ENCODE data around the gene CCDC15.

Gene CCDC15

DNA sequence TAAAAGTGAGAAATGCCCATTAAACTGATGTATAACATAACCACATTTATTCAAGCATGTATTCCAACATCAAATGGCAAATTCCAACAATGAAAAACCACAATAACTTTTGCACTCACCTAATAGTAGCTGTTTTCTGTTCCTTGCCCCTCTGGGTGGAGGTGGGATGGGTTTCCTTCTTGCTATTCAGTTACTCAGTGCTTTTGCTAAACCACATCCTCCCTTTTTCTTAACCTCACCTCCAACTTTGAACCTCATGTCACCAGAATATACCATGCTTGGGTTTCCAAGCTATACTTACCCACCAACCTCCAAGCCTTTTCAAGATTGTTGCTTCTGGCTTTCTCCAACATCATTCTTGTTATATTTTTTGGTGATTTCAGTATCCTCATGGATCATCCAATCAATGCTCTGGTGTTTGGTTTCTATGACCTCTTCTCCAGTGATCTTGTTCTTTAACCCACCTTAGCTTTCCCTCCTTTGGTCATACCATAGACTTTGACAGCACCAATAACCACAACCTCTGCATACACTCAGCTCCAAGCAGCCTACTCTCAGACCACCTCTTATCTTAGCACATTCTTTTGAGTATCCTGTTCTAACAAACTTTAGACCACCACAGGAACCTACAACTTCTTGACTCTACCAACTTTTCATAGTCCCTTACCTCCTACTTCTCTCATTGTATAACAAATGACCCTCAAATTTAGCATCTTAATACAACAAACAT lies 3.2 kb upstream of the CCDC15 start:
- H3K79me1 ChIP-seq (ENCODE audit: low read length): no peaks in the 10 kb centered on the region
- H2BK12ac ChIP-seq (ENCODE audit: low read length): no peak overlapping the region
- no peak overlapping the region for H4K8ac ChIP-seq (ENCODE audit: low read depth, low read length)
- H3K4me3 ChIP-seq (ENCODE audit: low read depth, low read length): no peak overlapping the region
- no peak overlapping the region for H3K4me2 ChIP-seq (ENCODE audit: low read length)
- H4K91ac ChIP-seq (ENCODE audit: low read depth, low read length): no peak overlapping the region
- no peak overlapping the region for H3K18ac ChIP-seq (ENCODE audit: low read length)
- H3K4me1 ChIP-seq (ENCODE audit: control insufficient read depth in 1 of 2, insufficient read depth in 2 of 2, low read length in 2 of 2): peaks cover 4 to 6% of the 10 kb centered on the region in 2 experiments
- H3K14ac ChIP-seq (ENCODE audit: low read length): no peak overlapping the region
- no peak overlapping the region for H3K23ac ChIP-seq (ENCODE audit: low read length)
- H2BK5ac ChIP-seq (ENCODE audit: low read depth, low read length, poor library complexity): no peak overlapping the region
- no peak overlapping the region for H2BK120ac ChIP-seq (ENCODE audit: insufficient read depth, low read length, poor library complexity)
- H4K12ac ChIP-seq (ENCODE audit: low read depth, low read length): no peak overlapping the region
- DNase-seq: no peak
- H3K9ac ChIP-seq (ENCODE audit: low read length): no peak overlapping the region
- no peak overlapping the region for H2AFZ ChIP-seq (ENCODE audit: insufficient read depth, low read length, poor library complexity)
- no peak overlapping the region for H3K27ac ChIP-seq (ENCODE audit: low read depth, low read length)
- H3K27me3 ChIP-seq (ENCODE audit: insufficient read depth, low read length): no peaks in the 10 kb centered on the region
- H3K79me2 ChIP-seq (ENCODE audit: control insufficient read depth, insufficient read depth, low read length, poor library complexity): no peaks in the 10 kb centered on the region
- no peak overlapping the region for H2AK5ac ChIP-seq (ENCODE audit: low read length)
- no peaks in the 10 kb centered on the region for H3K36me3 ChIP-seq (ENCODE audit: control insufficient read depth in 1 of 2, insufficient read depth in 2 of 2, low read length in 2 of 2)
- H3K9me3 ChIP-seq (ENCODE audit: insufficient read depth, low read depth, low read length): peaks cover 1% of the 10 kb centered on the region
- H3K4ac ChIP-seq (ENCODE audit: low read depth, low read length): no peak overlapping the region

DNA sequence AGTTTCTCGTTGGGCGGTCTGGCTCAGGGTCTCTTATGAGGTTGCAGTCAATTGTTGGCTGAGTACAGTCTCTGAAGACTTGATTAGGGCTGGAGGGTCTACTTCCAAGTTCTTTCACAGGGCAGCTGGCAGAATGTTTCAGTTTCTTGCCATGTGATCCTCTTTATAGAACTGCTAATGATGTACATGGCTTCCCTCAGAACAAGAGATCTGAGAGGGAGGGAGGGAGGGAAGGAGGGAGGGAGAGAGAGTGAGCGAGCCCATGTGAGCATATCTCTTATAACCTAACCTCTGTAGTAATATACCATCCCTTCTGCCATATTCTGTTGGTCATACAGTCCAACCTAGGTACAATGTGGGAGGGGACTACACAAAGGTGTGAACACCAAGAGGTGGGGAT lies 2.7 kb upstream of the CCDC15 start:
- Histone ChIP-seq H4K8ac (ENCODE audit: low read depth, low read length) (no peak overlapping the region), H2BK12ac (ENCODE audit: low read length) (no peak overlapping the region), H2BK120ac (ENCODE audit: insufficient read depth, low read length, poor library complexity) (no peak overlapping the region), H3K79me1 (ENCODE audit: low read length) (no peaks in the 10 kb centered on the region), H4K91ac (ENCODE audit: low read depth, low read length) (no peak overlapping the region), H3K18ac (ENCODE audit: low read length) (no peak overlapping the region), H3K27ac (ENCODE audit: low read depth, low read length) (no peak overlapping the region), H3K79me2 (ENCODE audit: control insufficient read depth, insufficient read depth, low read length, poor library complexity) (no peaks in the 10 kb centered on the region), H3K9ac (ENCODE audit: low read length) (no peak overlapping the region), H3K9me3 (ENCODE audit: insufficient read depth, low read depth, low read length) (peaks cover 1% of the 10 kb centered on the region), H2AFZ (ENCODE audit: insufficient read depth, low read length, poor library complexity) (no peak overlapping the region), H3K4me2 (ENCODE audit: low read length) (no peak overlapping the region), H3K4me3 (ENCODE audit: low read depth, low read length) (no peak overlapping the region), H2BK5ac (ENCODE audit: low read depth, low read length, poor library complexity) (no peak overlapping the region), H3K23ac (ENCODE audit: low read length) (no peak overlapping the region), H4K12ac (ENCODE audit: low read depth, low read length) (no peak overlapping the region), H3K36me3 (ENCODE audit: control insufficient read depth in 1 of 2, insufficient read depth in 2 of 2, low read length in 2 of 2) (no peaks in the 10 kb centered on the region), H2AK5ac (ENCODE audit: low read length) (no peak overlapping the region), H3K27me3 (ENCODE audit: insufficient read depth, low read length) (no peaks in the 10 kb centered on the region), H3K4me1 (ENCODE audit: control insufficient read depth in 1 of 2, insufficient read depth in 2 of 2, low read length in 2 of 2) (peaks cover 4 to 6% of the 10 kb centered on the region in 2 experiments), H3K4ac (ENCODE audit: low read depth, low read length) (no peak overlapping the region), H3K14ac (ENCODE audit: low read length) (no peak overlapping the region)
- no peak for DNase-seq
- WGBS (ENCODE audit: extremely low coverage, insufficient coverage, insufficient read length): no CpG with 5 or more reads among the region's 3 CpGs

GRCh38 chr11:124954590-124954955 lies 571 bp downstream of the CCDC15 start:
- Histone ChIP-seq H3K27ac (ENCODE audit: low read depth, low read length) (no peak overlapping the region), H2BK5ac (ENCODE audit: low read depth, low read length, poor library complexity) (no peak overlapping the region), H3K18ac (ENCODE audit: low read length) (no peak overlapping the region), H4K8ac (ENCODE audit: low read depth, low read length) (peak overlapping the region; percentile 66), H3K23ac (ENCODE audit: low read length) (no peak overlapping the region), H3K27me3 (ENCODE audit: insufficient read depth, low read length) (no peaks in the 10 kb centered on the region), H3K79me2 (ENCODE audit: control insufficient read depth, insufficient read depth, low read length, poor library complexity) (no peaks in the 10 kb centered on the region), H3K4ac (ENCODE audit: low read depth, low read length) (no peak overlapping the region), H3K36me3 (ENCODE audit: control insufficient read depth in 1 of 2, insufficient read depth in 2 of 2, low read length in 2 of 2) (no peaks in the 10 kb centered on the region), H3K79me1 (ENCODE audit: low read length) (no peaks in the 10 kb centered on the region), H2BK120ac (ENCODE audit: insufficient read depth, low read length, poor library complexity) (no peak overlapping the region), H3K4me2 (ENCODE audit: low read length) (peak overlapping the region; percentile 63), H4K91ac (ENCODE audit: low read depth, low read length) (peak overlapping the region; percentile 35), H4K12ac (ENCODE audit: low read depth, low read length) (no peak overlapping the region), H3K9me3 (ENCODE audit: insufficient read depth, low read depth, low read length) (peaks cover 1% of the 10 kb centered on the region), H2AK5ac (ENCODE audit: low read length) (no peak overlapping the region), H3K4me3 (ENCODE audit: low read depth, low read length) (no peak overlapping the region), H2BK12ac (ENCODE audit: low read length) (no peak overlapping the region), H3K9ac (ENCODE audit: low read length) (no peak overlapping the region), H3K4me1 (ENCODE audit: control insufficient read depth in 1 of 2, insufficient read depth in 2 of 2, low read length in 2 of 2) (peaks cover 2 to 4% of the 10 kb centered on the region in 2 experiments), H2AFZ (ENCODE audit: insufficient read depth, low read length, poor library complexity) (peak overlapping the region; percentile 85), H3K14ac (ENCODE audit: low read length) (no peak overlapping the region)
- no CpG with 5 or more reads among the region's 6 CpGs for WGBS (ENCODE audit: extremely low coverage, insufficient coverage, insufficient read length)
- no peak for DNase-seq

DNA sequence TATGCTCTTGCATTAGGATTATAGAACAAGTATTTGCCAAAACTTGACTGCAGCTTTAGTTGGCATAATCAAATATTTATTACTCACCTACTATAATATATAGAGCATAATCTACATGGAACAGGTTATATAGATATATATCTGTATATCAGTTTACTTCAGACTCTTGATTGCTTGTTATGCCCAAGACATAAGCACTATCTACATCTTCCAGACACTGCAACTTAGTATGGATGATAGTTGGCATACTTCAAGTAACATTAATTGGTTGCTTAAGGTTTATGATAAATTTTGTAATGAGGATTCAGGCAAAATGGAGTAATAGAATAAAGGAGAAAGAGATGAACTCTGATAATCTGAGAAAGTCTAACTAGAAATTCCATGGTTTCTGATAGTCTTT lies 1.0 kb downstream of the CCDC15 start:
- H4K91ac ChIP-seq (ENCODE audit: low read depth, low read length): no peak overlapping the region
- H2BK12ac ChIP-seq (ENCODE audit: low read length): no peak overlapping the region
- peaks cover 1% of the 10 kb centered on the region for H3K9me3 ChIP-seq (ENCODE audit: insufficient read depth, low read depth, low read length)
- H3K18ac ChIP-seq (ENCODE audit: low read length): no peak overlapping the region
- H3K9ac ChIP-seq (ENCODE audit: low read length): no peak overlapping the region
- H3K4ac ChIP-seq (ENCODE audit: low read depth, low read length): no peak overlapping the region
- no peaks in the 10 kb centered on the region for H3K36me3 ChIP-seq (ENCODE audit: control insufficient read depth in 1 of 2, insufficient read depth in 2 of 2, low read length in 2 of 2)
- no peaks in the 10 kb centered on the region for H3K79me1 ChIP-seq (ENCODE audit: low read length)
- H3K4me2 ChIP-seq (ENCODE audit: low read length): no peak overlapping the region
- peaks cover 2 to 4% of the 10 kb centered on the region in 2 experiments for H3K4me1 ChIP-seq (ENCODE audit: control insufficient read depth in 1 of 2, insufficient read depth in 2 of 2, low read length in 2 of 2)
- no peak overlapping the region for H2AFZ ChIP-seq (ENCODE audit: insufficient read depth, low read length, poor library complexity)
- no peak overlapping the region for H2AK5ac ChIP-seq (ENCODE audit: low read length)
- DNase-seq: no peak
- no peak overlapping the region for H3K27ac ChIP-seq (ENCODE audit: low read depth, low read length)
- H3K23ac ChIP-seq (ENCODE audit: low read length): no peak overlapping the region
- H3K4me3 ChIP-seq (ENCODE audit: low read depth, low read length): no peak overlapping the region
- no peak overlapping the region for H2BK120ac ChIP-seq (ENCODE audit: insufficient read depth, low read length, poor library complexity)
- H4K8ac ChIP-seq (ENCODE audit: low read depth, low read length): no peak overlapping the region
- H3K79me2 ChIP-seq (ENCODE audit: control insufficient read depth, insufficient read depth, low read length, poor library complexity): no peaks in the 10 kb centered on the region
- H2BK5ac ChIP-seq (ENCODE audit: low read depth, low read length, poor library complexity): no peak overlapping the region
- H3K14ac ChIP-seq (ENCODE audit: low read length): no peak overlapping the region
- no peak overlapping the region for H4K12ac ChIP-seq (ENCODE audit: low read depth, low read length)
- no peaks in the 10 kb centered on the region for H3K27me3 ChIP-seq (ENCODE audit: insufficient read depth, low read length)
